Mucosa of descending colon (tissue), 3 donors: Measurements from ENCODE around the gene BCAN. TPM values are rescaled to one million over a fixed set of nuclear protein-coding genes. Genes with fewer than 3 reads are reported as not detected.

Experiments
- ATAC-seq: fragments of 200-7000 bp; cut with Tn5 transposase; one replicate; pipeline ENCODE4 v1.9.1; 2020; ENCODE audit warnings: mild to moderate bottlenecking, moderate library complexity
- DNase-seq, 3 donors: peaks; one replicate each; pipeline ENCODE4 v3.0.0-alpha.2; 2020
- H3K36me3 ChIP-seq: fragments of 200-600 bp; one replicate; pipeline ENCODE4 v1.8.0; 2021; ENCODE audit warnings: low read depth, mild to moderate bottlenecking
- H3K4me1 ChIP-seq: fragments of 200-600 bp; one replicate; pipeline ENCODE4 v1.8.0; 2021; ENCODE audit warnings: low read depth, mild to moderate bottlenecking
- H3K4me3 ChIP-seq: fragments of 200-600 bp; one replicate; pipeline ENCODE4 v1.8.0; 2021; ENCODE audit warnings: mild to moderate bottlenecking
- H3K9me3 ChIP-seq: fragments of 200-600 bp; one replicate; pipeline ENCODE4 v1.8.0; 2021; ENCODE audit warnings: mild to moderate bottlenecking
- CTCF ChIP-seq: fragments of 200-600 bp; IDR thresholded peaks from one replicate; pipeline ENCODE4 v1.8.0; 2022; ENCODE audit warnings: antibody characterized with exemption, mild to moderate bottlenecking
- intact Hi-C, 2 donors: fragments of 100-400 bp; cut with DNase I in 1 of 2; cut with micrococcal nuclease in 1 of 2; formaldehyde crosslinking; loops; one replicate each; pipeline versions ENCODE4 v1.11.0 to v1.11.1; 2022; cut with DNase I, micrococcal nuclease
- total RNA-seq, 3 donors: library from RNA; stranded (reverse); fragmentation: NEBNext Ultra II Directional in 2 of 3; extraction: Animal tissue kit (Norgen Biotek cat#: 25700) in 2 of 3; gene quantifications; one replicate each; pipeline versions ENCODE4 v1.2.1 to v1.2.4, GENCODE V29; 2021 to 2023
- donor health status: DM: no; HTN: no; CAD: no; lungs with moderate emphysema.
- donor health status: DM: no; HTN: no; CAD: no.
- donor health status: DM: no; HTN: yes; CAD: no.

The BCAN gene
- total RNA-seq, 3 donors from 2014 or later = 0.14 to 0.79 TPM; not detected in 1

GRCh38 chr1:156673387-156674121 lies 31.6 kb downstream of the BCAN start:
- ATAC-seq (no peak), DNase-seq (no peak)
- Histone ChIP-seq H3K4me3 (no peak overlapping the region), H3K4me1 (peaks cover 7% of the 10 kb centered on the region), H3K36me3 (no peaks in the 10 kb centered on the region), H3K9me3 (no peaks in the 10 kb centered on the region)
- intact Hi-C loops = no loop called here
- no peak for TF ChIP-seq CTCF

- DNase-seq (no peak), ATAC-seq (no peak)
- intact Hi-C loops = no loop called here
Observed at GRCh38 chr1:156675210-156676113, 33.5 kb downstream of the BCAN start.

GRCh38 chr1:156676114-156676819 lies 34.4 kb downstream of the BCAN start:
- no peak for TF ChIP-seq CTCF
- Histone ChIP-seq H3K36me3 (no peaks in the 10 kb centered on the region), H3K4me3 (no peak overlapping the region), H3K4me1 (peaks cover 7% of the 10 kb centered on the region), H3K9me3 (no peaks in the 10 kb centered on the region)
- intact Hi-C loops = no loop called here
- ATAC-seq = peak; percentile 43
- DNase-seq = no peak

More at GRCh38 chr1:156675210-156676113, 33.5 kb downstream of the BCAN start:
- Histone ChIP-seq H3K4me1 (peaks cover 7% of the 10 kb centered on the region), H3K36me3 (no peaks in the 10 kb centered on the region), H3K9me3 (no peaks in the 10 kb centered on the region), H3K4me3 (no peak overlapping the region)
- TF ChIP-seq CTCF = no peak

- intact Hi-C loops = no loop called here
- Histone ChIP-seq H3K36me3 (no peaks in the 10 kb centered on the region), H3K4me1 (peaks cover 7% of the 10 kb centered on the region), H3K9me3 (no peaks in the 10 kb centered on the region), H3K4me3 (no peak within 1 kb of the TSS)
- ATAC-seq (peak; percentile 60), DNase-seq (no peak)
- TF ChIP-seq CTCF = no peak
Observed at GRCh38 chr1:156676820-156677615, 35.1 kb downstream of the BCAN start, which contains the start of gene NES. Gene NES, minus strand, starts transcription at chr1:156677407. Its CDS starts 143 bp downstream, at chr1:156677264.
